ENCODE results near the gene AHDC1. TPM values are rescaled to one million over a fixed set of nuclear protein-coding genes. Genes with fewer than 3 reads are reported as not detected.
"Not testable (repeated sequence)": the region's sequence is repeated elsewhere in the genome, so short reads cannot be mapped to it uniquely, and the experiment has no call there.

The AHDC1 gene
- polyA plus RNA-seq, 1 donor: 93.6 TPM

- no peak for DNase-seq (ENCODE audit: low read depth)
Observed at GRCh38 chr1:27517907-27518718, 85.8 kb downstream of the AHDC1 start.

- DNase-seq (ENCODE audit: low read depth): no peak
Observed at GRCh38 chr1:27517301-27517700, 86.6 kb downstream of the AHDC1 start.

GRCh38 chr1:27515626-27516025 is 88.3 kb downstream of the AHDC1 start:
- no peak for DNase-seq (ENCODE audit: low read depth)

- DNase-seq (ENCODE audit: low read depth): no peak
Observed at GRCh38 chr1:27513958-27514357, 90.0 kb downstream of the AHDC1 start.

GRCh38 chr1:27513528-27513927 is 90.4 kb downstream of the AHDC1 start:
- DNase-seq (ENCODE audit: low read depth): no peak

- DNase-seq (ENCODE audit: low read depth): no peak
Observed at GRCh38 chr1:27509127-27510080, 94.5 kb downstream of the AHDC1 start.

GRCh38 chr1:27507960-27508665 is 95.8 kb downstream of the AHDC1 start:
- no peak for DNase-seq (ENCODE audit: low read depth)

GRCh38 chr1:27506703-27507102 is 97.2 kb downstream of the AHDC1 start:
- no peak for DNase-seq (ENCODE audit: low read depth)

GRCh38 chr1:27505420-27505680 is 98.6 kb downstream of the AHDC1 start:
- no peak for DNase-seq (ENCODE audit: low read depth)

GRCh38 chr1:27504588-27505419 is 99.1 kb downstream of the AHDC1 start:
- peak; percentile 83 for DNase-seq (ENCODE audit: low read depth)

- DNase-seq (ENCODE audit: low read depth): peak; percentile 91
Observed at GRCh38 chr1:27503844-27504587, 99.9 kb downstream of the AHDC1 start.

GRCh38 chr1:27503033-27503432 is 100.9 kb downstream of the AHDC1 start:
- no peak for DNase-seq (ENCODE audit: low read depth)

GRCh38 chr1:27501159-27501558 is 102.8 kb downstream of the AHDC1 start:
- not testable (repeated sequence) for DNase-seq (ENCODE audit: low read depth)

- DNase-seq (ENCODE audit: low read depth): no peak
Observed at GRCh38 chr1:27499142-27499541, 104.8 kb downstream of the AHDC1 start.

GRCh38 chr1:27496604-27497155 is 107.3 kb downstream of the AHDC1 start:
- no peak for DNase-seq (ENCODE audit: low read depth)

GRCh38 chr1:27492796-27493195 is 111.1 kb downstream of the AHDC1 start:
- DNase-seq (ENCODE audit: low read depth): no peak

GRCh38 chr1:27491748-27492700 is 111.9 kb downstream of the AHDC1 start:
- no peak for DNase-seq (ENCODE audit: low read depth)

GRCh38 chr1:27489973-27490741 is 113.8 kb downstream of the AHDC1 start, which contains the start of gene WASF2:
TSS of gene WASF2 (minus strand) at chr1:27490167. CDS start at chr1:27428890, 61,277 bp downstream.
- peak; percentile 95 for DNase-seq (ENCODE audit: low read depth)

Data from forelimb muscle (tissue), 1 donor.